Kidney epithelial cell (primary cell): ENCODE results near the gene RABGAP1L. TPM values are rescaled to one million over a fixed set of nuclear protein-coding genes. Genes with fewer than 3 reads are reported as not detected.

Source experiments
- DNase-seq: peaks from one replicate; pipeline ENCODE4 v3.0.0-alpha.2; 2010; ENCODE audit warnings: low read depth
- H3K27me3 ChIP-seq: 2 replicates; pipeline ENCODE4 v1.6.0; 2011; ENCODE audit warnings: low read length; ENCODE audit not compliant: control insufficient read depth, insufficient read depth
- H3K36me3 ChIP-seq: 2 replicates; pipeline ENCODE4 v1.5.1; 2011; ENCODE audit warnings: low read length; ENCODE audit not compliant: control insufficient read depth, insufficient read depth
- H3K4me3 ChIP-seq: 2 replicates; pipeline ENCODE4 v1.5.1; 2011; ENCODE audit warnings: low read depth, mild to moderate bottlenecking, control low read depth, low read length
- CTCF ChIP-seq: IDR thresholded peaks from 2 replicates; pipeline ENCODE4 v1.5.1; 2011; ENCODE audit warnings: mild to moderate bottlenecking, moderate library complexity, low read length, control low read depth, inconsistent platforms; ENCODE audit not compliant: insufficient read depth, poor library complexity, severe bottlenecking
- total RNA-seq: library from RNA; depleted of rRNA; stranded (reverse); fragments of >200 nt; gene quantifications from 2 replicates; pipeline ENCODE4 v1.2.3, GENCODE V29; 2015

RABGAP1L gene
- total RNA-seq, 1 donor from 2014 or later, result 22.1 TPM

GRCh38 chr1:174657411-174657810 is 498.1 kb downstream of the RABGAP1L start:
- no peaks in the 10 kb centered on the region for H3K27me3 ChIP-seq
- no peak for TF ChIP-seq CTCF
- H3K36me3 ChIP-seq, result no peaks in the 10 kb centered on the region
- no peak for DNase-seq
- H3K4me3 ChIP-seq, result no peak overlapping the region

DNA sequence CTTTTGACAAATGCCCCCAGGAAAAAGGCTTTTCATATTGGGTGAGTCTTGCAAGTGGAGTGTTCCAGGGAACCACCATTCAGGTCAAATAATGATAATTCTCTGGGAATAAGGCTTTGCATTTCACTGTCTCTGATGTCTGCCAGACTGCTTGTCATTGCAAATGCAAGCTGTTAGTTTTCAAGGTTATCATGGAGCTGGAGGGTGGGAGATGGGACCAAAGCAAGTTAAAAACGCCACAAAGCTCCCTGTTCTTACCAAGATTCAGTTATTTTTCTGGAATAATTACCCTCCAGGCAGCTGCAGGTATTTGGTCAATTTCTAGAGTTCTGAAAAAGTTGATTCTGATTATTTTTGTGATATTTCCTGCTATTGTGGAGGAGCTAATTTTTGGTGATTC is 498.6 kb downstream of the RABGAP1L start:
- no peak for TF ChIP-seq CTCF

DNA sequence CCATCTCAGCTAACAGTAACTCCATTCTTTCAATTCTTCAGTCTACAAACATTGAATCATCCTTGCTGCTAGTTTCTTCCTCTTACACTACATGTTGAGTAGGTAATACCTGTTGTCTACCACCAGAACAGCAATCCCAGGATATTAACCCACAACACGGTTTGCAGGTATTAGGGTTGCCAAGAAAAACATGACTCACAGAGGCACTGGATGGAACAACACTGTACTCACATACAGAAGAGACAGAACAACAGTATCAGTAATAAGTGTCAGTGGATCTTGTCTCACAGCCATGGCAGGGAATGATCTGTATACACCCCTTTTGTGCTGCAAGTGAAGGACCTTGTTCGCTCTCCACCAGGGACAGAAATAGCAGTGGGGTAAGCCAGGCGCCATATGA is 500.5 kb downstream of the RABGAP1L start:
- TF ChIP-seq CTCF, result no peak
- Histone ChIP-seq H3K36me3 (no peaks in the 10 kb centered on the region), H3K27me3 (no peaks in the 10 kb centered on the region), H3K4me3 (no peak overlapping the region)
- DNase-seq, result peak; percentile 80

More for the DNA sequence above, 498.6 kb downstream of the RABGAP1L start:
- no peak for DNase-seq
- H3K36me3 ChIP-seq, result no peaks in the 10 kb centered on the region
- H3K4me3 ChIP-seq, result no peak overlapping the region
- H3K27me3 ChIP-seq, result no peaks in the 10 kb centered on the region

DNA sequence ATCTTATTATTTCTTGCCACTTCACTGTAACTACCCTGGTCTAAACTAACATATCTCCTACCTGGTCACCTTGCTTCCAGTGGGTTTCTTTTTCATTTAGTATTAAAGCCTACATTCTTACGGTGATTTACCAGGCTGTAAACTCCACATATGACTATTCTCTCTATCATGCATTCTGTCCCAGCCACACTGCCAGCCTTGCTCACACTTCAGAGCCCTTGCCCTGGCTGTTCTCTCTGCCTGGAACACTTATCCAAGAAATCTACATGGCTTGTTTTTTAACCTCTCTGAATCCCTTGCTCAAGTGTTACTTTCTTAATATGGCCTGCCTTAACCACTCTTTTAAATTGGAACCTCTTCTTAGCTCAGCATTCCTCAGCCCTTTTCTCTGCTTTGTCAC is 501.2 kb downstream of the RABGAP1L start:
- Histone ChIP-seq H3K27me3 (no peaks in the 10 kb centered on the region), H3K36me3 (no peaks in the 10 kb centered on the region), H3K4me3 (no peak overlapping the region)
- no peak for TF ChIP-seq CTCF
- DNase-seq, result no peak

GRCh38 chr1:174663358-174663757 is 504.0 kb downstream of the RABGAP1L start:
- no peaks in the 10 kb centered on the region for H3K36me3 ChIP-seq
- no peak overlapping the region for H3K4me3 ChIP-seq
- DNase-seq, result no peak
- no peak for TF ChIP-seq CTCF
- H3K27me3 ChIP-seq, result no peaks in the 10 kb centered on the region

GRCh38 chr1:174666248-174666647 is 506.9 kb downstream of the RABGAP1L start:
- Histone ChIP-seq H3K27me3 (no peaks in the 10 kb centered on the region), H3K36me3 (no peaks in the 10 kb centered on the region), H3K4me3 (no peak overlapping the region)
- TF ChIP-seq CTCF, result no peak
- DNase-seq, result no peak
